HG03045 (cell line): ENCODE results near the gene F9.

Source experiments
- ATAC-seq: cut with Tn5 transposase; IDR thresholded peaks from one replicate; pipeline ENCODE4 v1.9.1; 2021; ENCODE audit warnings: mild to moderate bottlenecking, moderate library complexity; ENCODE audit not compliant: unreplicated experiment

F9 gene

DNA sequence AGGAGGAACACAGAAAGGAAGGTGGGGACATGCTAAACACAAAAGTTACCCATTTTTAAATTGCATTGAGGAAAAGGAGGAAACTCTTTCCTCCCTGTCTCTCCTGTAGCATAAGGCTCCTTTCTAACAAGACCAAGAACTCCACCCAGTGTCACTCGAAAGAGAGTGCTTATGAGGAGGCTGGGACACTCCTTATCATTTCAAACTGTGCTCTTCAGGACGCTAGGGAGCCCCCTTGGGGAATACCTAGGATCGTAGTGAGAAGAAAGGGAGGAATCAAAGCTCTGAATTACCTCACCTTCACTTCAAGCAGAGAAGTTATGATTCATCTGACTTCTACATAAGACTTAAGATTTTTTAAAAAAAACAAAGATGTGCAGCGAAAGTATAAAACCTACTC, 65.5 kb downstream of the F9 start:
- no peak for ATAC-seq

DNA sequence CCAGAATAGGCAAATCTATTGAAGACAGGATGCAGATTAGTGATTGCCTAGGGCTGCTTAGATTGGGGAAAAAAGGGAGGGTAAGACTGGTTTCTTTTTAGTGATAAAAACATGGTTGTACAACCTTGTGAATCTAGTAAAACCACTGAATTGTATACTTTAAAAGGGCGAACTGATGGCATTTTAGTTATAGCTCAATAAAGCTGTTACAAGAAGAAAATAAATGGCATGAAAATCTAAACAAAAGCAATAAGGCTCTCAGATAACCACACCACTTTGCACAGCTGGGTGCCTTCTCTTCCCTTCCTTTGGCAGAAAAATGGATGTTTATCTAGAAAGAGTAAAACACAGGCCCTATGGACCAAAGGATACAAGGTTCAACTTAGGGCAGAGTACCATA, 69.6 kb downstream of the F9 start:
- no peak for ATAC-seq
